ENCODE data around the gene GIGYF1. TPM values are rescaled to one million over a fixed set of nuclear protein-coding genes. Genes with fewer than 3 reads are reported as not detected.

GIGYF1 gene
- polyA plus RNA-seq, 1 experiment, result 4.4 TPM

DNA sequence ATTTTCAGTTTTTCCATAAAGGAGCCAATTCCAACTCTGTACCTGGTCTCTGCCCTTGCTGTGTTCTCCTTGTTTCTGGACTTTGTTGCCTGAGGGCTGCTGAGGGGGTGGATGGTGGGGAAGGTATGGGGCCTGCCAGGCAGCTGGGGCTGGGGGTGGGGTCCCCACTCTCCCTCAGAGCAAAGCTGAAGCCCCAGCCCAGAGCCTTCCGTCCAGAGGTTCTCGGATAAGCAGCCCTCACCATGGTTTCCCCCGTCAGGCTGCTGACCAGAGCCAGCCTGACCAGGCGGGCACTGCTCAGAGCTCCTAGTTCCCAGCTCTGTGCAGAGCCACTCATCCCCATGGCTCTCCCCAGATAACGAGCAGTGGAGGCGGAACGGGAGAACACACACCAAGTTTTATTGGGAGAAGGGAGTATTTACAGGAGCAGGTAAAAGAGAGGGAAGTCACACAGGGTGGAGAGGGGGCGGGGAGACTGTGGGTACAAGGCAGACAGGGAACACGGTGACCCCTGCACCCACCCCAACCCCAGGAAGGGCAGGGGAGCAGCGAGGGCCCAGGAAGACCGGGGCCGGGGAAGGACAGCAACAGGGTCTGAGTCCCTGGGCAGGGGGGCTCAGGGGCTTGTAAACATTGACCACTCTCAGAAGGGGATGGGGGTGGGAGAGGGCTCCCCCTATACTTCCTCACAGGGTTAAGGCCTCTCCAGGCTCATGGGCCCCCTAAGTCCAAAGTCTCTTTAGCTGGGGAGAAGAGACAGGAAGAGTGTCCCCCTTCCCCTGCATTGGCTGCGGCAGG is 14.7 kb downstream of the GIGYF1 start:
- TF ChIP-seq, protein P1, sequence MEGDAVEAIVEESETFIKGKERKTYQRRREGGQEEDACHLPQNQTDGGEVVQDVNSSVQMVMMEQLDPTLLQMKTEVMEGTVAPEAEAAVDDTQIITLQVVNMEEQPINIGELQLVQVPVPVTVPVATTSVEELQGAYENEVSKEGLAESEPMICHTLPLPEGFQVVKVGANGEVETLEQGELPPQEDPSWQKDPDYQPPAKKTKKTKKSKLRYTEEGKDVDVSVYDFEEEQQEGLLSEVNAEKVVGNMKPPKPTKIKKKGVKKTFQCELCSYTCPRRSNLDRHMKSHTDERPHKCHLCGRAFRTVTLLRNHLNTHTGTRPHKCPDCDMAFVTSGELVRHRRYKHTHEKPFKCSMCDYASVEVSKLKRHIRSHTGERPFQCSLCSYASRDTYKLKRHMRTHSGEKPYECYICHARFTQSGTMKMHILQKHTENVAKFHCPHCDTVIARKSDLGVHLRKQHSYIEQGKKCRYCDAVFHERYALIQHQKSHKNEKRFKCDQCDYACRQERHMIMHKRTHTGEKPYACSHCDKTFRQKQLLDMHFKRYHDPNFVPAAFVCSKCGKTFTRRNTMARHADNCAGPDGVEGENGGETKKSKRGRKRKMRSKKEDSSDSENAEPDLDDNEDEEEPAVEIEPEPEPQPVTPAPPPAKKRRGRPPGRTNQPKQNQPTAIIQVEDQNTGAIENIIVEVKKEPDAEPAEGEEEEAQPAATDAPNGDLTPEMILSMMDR (IDR thresholded peaks at IDR 0.05; ENCODE audit: low read depth, low read length), result no peak
- no peak for DNase-seq (ENCODE audit: low read depth, low spot score)
- Histone ChIP-seq H3K27me3 (ENCODE audit: control insufficient read depth, insufficient read depth, low read length) (no peaks in the 10 kb centered on the region), H3K9me3 (ENCODE audit: control insufficient read depth, insufficient read depth, low read length) (no peaks in the 10 kb centered on the region; the same call in 1 of the 2 replicates), H3K27ac (ENCODE audit: low read depth, low read length) (no peak overlapping the region), H3K4me3 (ENCODE audit: low read depth, low read length) (no peak overlapping the region)
- CTCF ChIA-PET, result interaction anchor here (3.7 kb wide), 1 partner anchor 12 kb away, joined by 34 read pairs; no protein-coding TSS in a partner anchor
- POLR2A ChIA-PET, result interaction anchor here (0.8 to 1.4 kb wide), 2 partner anchors 10 to 93 kb away, joined by 3 to 4 read pairs; partner anchors contain the start of genes FBXO24 and LRCH4

DNA sequence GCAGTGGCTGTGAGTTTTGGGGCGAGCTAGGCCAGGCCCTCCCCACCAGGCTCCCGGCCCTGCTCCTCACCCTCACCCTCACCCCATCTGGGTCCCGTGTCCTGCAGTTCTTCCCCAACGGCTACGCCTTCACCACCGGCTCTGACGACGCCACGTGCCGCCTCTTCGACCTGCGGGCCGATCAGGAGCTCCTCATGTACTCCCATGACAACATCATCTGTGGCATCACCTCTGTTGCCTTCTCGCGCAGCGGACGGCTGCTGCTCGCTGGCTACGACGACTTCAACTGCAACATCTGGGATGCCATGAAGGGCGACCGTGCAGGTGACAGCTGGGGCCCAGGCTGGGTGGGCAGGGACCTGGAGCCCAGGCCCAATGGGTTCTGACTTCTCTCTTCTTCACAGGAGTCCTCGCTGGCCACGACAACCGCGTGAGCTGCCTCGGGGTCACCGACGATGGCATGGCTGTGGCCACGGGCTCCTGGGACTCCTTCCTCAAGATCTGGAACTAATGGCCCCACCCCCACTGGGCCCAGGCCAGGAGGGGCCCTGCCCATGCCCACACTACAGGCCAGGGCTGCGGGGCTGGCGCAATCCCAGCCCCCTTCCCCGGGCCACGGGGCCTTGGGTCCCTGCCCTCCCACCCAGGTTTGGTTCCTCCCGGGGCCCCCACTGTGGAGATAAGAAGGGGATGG is 15.6 kb downstream of the GIGYF1 start:
- Histone ChIP-seq H3K27ac (ENCODE audit: low read depth, low read length) (no peak overlapping the region), H3K4me3 (ENCODE audit: low read depth, low read length) (no peak overlapping the region), H3K27me3 (ENCODE audit: control insufficient read depth, insufficient read depth, low read length) (no peaks in the 10 kb centered on the region), H3K9me3 (ENCODE audit: control insufficient read depth, insufficient read depth, low read length) (no peaks in the 10 kb centered on the region; the same call in 1 of the 2 replicates)
- no peak for DNase-seq (ENCODE audit: low read depth, low spot score)
- POLR2A ChIA-PET, result interaction anchor here (0.7 kb wide), 1 partner anchor 92 kb away, joined by 3 read pairs; the partner anchor contains the start of gene FBXO24
- TF ChIP-seq, protein P1 (IDR thresholded peaks at IDR 0.05; ENCODE audit: low read depth, low read length), result no peak
- CTCF ChIA-PET, result interaction anchor here (3.7 kb wide), 1 partner anchor 13 kb away, joined by 34 read pairs; no protein-coding TSS in a partner anchor

GRCh38 chr7:100677308-100678267 is 16.5 kb downstream of the GIGYF1 start:
- H3K9me3 ChIP-seq (ENCODE audit: control insufficient read depth, insufficient read depth, low read length), result no peaks in the 10 kb centered on the region; the same call in 1 of the 2 replicates
- DNase-seq (ENCODE audit: low read depth, low spot score), result no peak
- H3K27ac ChIP-seq (ENCODE audit: low read depth, low read length), result no peak overlapping the region
- TF ChIP-seq, protein P1 (IDR thresholded peaks at IDR 0.05; ENCODE audit: low read depth, low read length), result no peak
- CTCF ChIA-PET, result interaction anchor here (0.7 to 3.7 kb wide), 4 partner anchors 12 to 117 kb away, joined by 3 to 34 read pairs (median 3); partner anchors contain the start of genes FBXO24 and LRCH4
- H3K4me3 ChIP-seq (ENCODE audit: low read depth, low read length), result no peak overlapping the region
- H3K27me3 ChIP-seq (ENCODE audit: control insufficient read depth, insufficient read depth, low read length), result no peaks in the 10 kb centered on the region
- POLR2A ChIA-PET, result interaction anchor here (0.7 to 1.0 kb wide), 2 partner anchors 12 to 91 kb away, joined by 3 to 4 read pairs; partner anchors contain the start of gene FBXO24

DNA sequence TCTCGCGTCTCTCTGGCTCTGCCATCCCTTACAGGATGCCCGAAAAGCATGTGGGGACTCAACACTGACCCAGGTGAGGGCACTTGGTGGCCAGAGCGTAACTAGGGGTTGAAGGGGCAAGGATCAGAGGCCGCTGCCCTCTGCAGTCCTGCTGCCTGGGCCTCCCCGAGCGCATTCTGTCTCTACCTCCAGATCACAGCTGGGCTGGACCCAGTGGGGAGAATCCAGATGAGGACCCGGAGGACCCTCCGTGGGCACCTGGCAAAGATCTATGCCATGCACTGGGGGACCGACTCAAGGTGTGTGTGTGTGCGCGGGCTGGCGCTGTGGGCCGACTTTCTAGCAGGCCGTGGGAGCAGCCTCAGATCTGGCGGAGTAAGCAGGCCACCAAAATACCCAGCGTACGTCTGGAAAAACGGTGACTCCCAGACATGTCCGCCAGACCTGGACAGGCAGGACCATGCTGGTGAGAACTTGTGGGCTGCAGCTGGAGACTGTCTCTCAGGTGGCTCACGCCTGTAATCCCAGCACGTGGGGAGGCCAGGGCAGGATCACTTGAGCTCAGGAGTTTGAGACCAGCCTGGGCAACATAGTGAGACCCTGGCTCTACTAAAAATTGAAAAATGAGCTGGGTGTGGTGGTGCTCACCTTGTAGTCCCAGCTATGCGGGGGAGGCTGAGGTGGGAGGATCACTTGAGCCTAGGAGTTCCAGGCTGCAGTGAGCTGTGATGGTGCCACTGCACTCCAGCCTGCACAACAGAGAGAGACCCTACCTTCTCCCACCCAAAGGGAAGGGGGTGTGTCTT is 17.3 kb downstream of the GIGYF1 start:
- POLR2A ChIA-PET, result interaction anchor here (1.0 kb wide), 1 partner anchor 13 kb away, joined by 4 read pairs; no protein-coding TSS in a partner anchor
- Histone ChIP-seq H3K27ac (ENCODE audit: low read depth, low read length) (peak overlapping the region; percentile 11), H3K27me3 (ENCODE audit: control insufficient read depth, insufficient read depth, low read length) (no peaks in the 10 kb centered on the region), H3K9me3 (ENCODE audit: control insufficient read depth, insufficient read depth, low read length) (no peaks in the 10 kb centered on the region; the same call in 1 of the 2 replicates), H3K4me3 (ENCODE audit: low read depth, low read length) (peak overlapping the region; percentile 90)
- no peak for DNase-seq (ENCODE audit: low read depth, low spot score)
- TF ChIP-seq, protein P1 (IDR thresholded peaks at IDR 0.05; ENCODE audit: low read depth, low read length), result no peak
- CTCF ChIA-PET, result interaction anchor here (0.7 to 3.7 kb wide), 4 partner anchors 12 to 116 kb away, joined by 3 to 34 read pairs (median 3); partner anchors contain the start of genes FBXO24 and LRCH4

Data from AG04450 (cell line).